Heart left ventricle (tissue), 16 donors: ENCODE results near the gene ZNF668. TPM values are rescaled to one million over a fixed set of nuclear protein-coding genes. Genes with fewer than 3 reads are reported as not detected.

ENCODE experiments used
- ATAC-seq, 4 donors: fragments of 200-7000 bp; cut with Tn5 transposase; one replicate each; pipeline ENCODE4 v1.9.1; 2020 to 2022; ENCODE audit warnings: moderate library complexity in 4 of 4, mild to moderate bottlenecking in 3 of 4, moderate number of reproducible peaks in 1 of 4
- DNase-seq, 5 donors: peaks; one replicate each; pipeline ENCODE4 v3.0.0-alpha.2; 2020
- H3K27ac ChIP-seq, 12 donors: fragments of 200-600 bp; sonication (generic) in 4 of 12; one replicate each; pipeline versions ENCODE4 v1.5.0 to v1.8.0; 2016 to 2022; ENCODE audit warnings: mild to moderate bottlenecking in 2 of 12
- H3K27me3 ChIP-seq, 9 donors: fragments of 200-600 bp; sonication (generic) in 2 of 9; one replicate each; pipeline versions ENCODE4 v1.5.1 to v1.8.0; 2016 to 2022; ENCODE audit warnings: mild to moderate bottlenecking in 3 of 9
- H3K36me3 ChIP-seq, 9 donors: fragments of 200-600 bp; sonication (generic) in 2 of 9; one replicate each; pipeline versions ENCODE4 v1.5.0 to v1.8.0; 2018 to 2022; ENCODE audit warnings: mild to moderate bottlenecking in 2 of 9
- H3K4me1 ChIP-seq, 12 donors: fragments of 200-600 bp; sonication (generic) in 4 of 12; one replicate each; pipeline versions ENCODE4 v1.5.0 to v1.8.0; 2016 to 2022; ENCODE audit warnings: mild to moderate bottlenecking in 3 of 12
- H3K4me3 ChIP-seq, 12 donors: fragments of 200-600 bp; sonication (generic) in 4 of 12; one replicate each; pipeline versions ENCODE4 v1.5.0 to v1.8.0; 2017 to 2022; ENCODE audit warnings: mild to moderate bottlenecking in 9 of 12, moderate library complexity in 4 of 12
- H3K9me3 ChIP-seq, 12 donors: fragments of 200-600 bp; sonication (generic) in 4 of 12; one replicate each; pipeline versions ENCODE4 v1.5.0 to v1.8.0; 2016 to 2022; ENCODE audit warnings: mild to moderate bottlenecking in 1 of 12
- CTCF ChIP-seq, 12 donors: fragments of 200-600 bp; sonication (generic) in 4 of 12; IDR thresholded peaks; one replicate each; pipeline versions ENCODE4 v1.5.0 to v1.8.0; 2018 to 2022; ENCODE audit warnings: antibody characterized with exemption in 12 of 12, mild to moderate bottlenecking in 5 of 12
- POLR2A ChIP-seq, 2 donors: fragments of 450-650 bp; IDR thresholded peaks; one replicate each; pipeline ENCODE4 v1.6.1; 2017; ENCODE audit warnings: antibody characterized with exemption in 2 of 2, mild to moderate bottlenecking in 2 of 2, moderate library complexity in 2 of 2
- WGBS, 4 donors: extraction: QIAGEN DNeasy Blood & Tissue Kit in 2 of 4; methylation state at CpG; one replicate each; pipeline versions ENCODE4 v1.1.5 to v1.1.7; 2013 to 2018; 5-methylcytosine and 5-hydroxymethylcytosine counted together
- intact Hi-C, 10 donors: fragments of 100-400 bp; cut with DNase I; formaldehyde crosslinking; loops; one replicate each; pipeline versions ENCODE4 v1.11.1 to v1.14.2; 2022
- polyA plus RNA-seq, 2 donors: library from polyadenylated mRNA; stranded (reverse); fragments of 200-250 nt; gene quantifications; one replicate each; pipeline ENCODE4 v1.2.3, GENCODE V29; 2013
- total RNA-seq, 9 donors: library from RNA; depleted of rRNA in 2 of 9; stranded (reverse); fragments of >200 nt in 2 of 9; fragmentation: NEBNext Ultra II Directional in 3 of 9; extraction: Animal tissue kit (Norgen Biotek cat#: 25700) in 3 of 9; gene quantifications; one replicate each; pipeline versions ENCODE4 v1.1.0 to v1.2.4, GENCODE V29; 2016 to 2023
- donor health status: ischemic (EF 13 %, LVEDD 7.1; RV severe dilation, severe dysfunction).
- donor health status: healthy with polysubstance abuse.
- donor health status: DM: no; HTN: yes; CAD: no.
- donor health status: DM: no; HTN: no; CAD: no.
- donor health status: ischemic (EF 25% LVEDD 6.9; RV normal size, moderate dysfunction).
- donor health status: ischemic (EF 25% LVEDD 5.7; RV mildly dilated, moderate dysfunction).
- donor health status: healthy.
- donor health status: DM: yes; HTN: yes; CAD: no.
- donor health status: ischemic (EF 35%, LVEDD 5.7; RV mildly dilated, moderate dysfunction).
- donor health status: nonischemic (EF 11% LVEDD 7.7; RV severe dilation, severe dysfunction).
- donor health status: DM: yes; HTN: yes; CAD: no.
- donor health status: PGD.
- donor health status: ischemic (EF 29% LVEDD 5.4; RV normal size, mild dysfunction).
- donor health status: nonischemic (EF 23%, LVEDD 6.1; RV moderate dilation, normal function).

Gene ZNF668
- total and polyA plus RNA-seq, 11 donors: 3.5 to 11.4 (median 6.6) TPM

- H3K27me3 ChIP-seq: no peaks in the 10 kb centered on the region
These were observed 4.7 kb upstream of the ZNF668 start for GRCh38 chr16:31078597-31079341.

GRCh38 chr16:31077592-31078396, 3.8 kb upstream of the ZNF668 start:
- Histone ChIP-seq H3K27ac (no peak overlapping the region), H3K4me1 (peaks cover 0 to 37% (median 15%) of the 10 kb centered on the region in 12 donors), H3K9me3 (no peaks in the 10 kb centered on the region), H3K27me3 (no peaks in the 10 kb centered on the region), H3K4me3 (no peak overlapping the region), H3K36me3 (peaks cover 0 to 69% (median 63%) of the 10 kb centered on the region in 9 donors)
- intact Hi-C loops: loop anchor here in 5 of 10 donors (10.0 kb wide), 6 partner anchors 93 to 377 kb away; partner anchors contain the start of genes ARMC5 (in 1 of the 5), FUS (in 1 of the 5), HSD3B7 (in 1 of the 5) and SETD1A (in 1 of the 5)
- no peak for ATAC-seq
- WGBS, 4 donors: 92 to 93% (median 92%) methylated on average over 24 to 30 of the region's 30 CpGs
- TF ChIP-seq CTCF (IDR thresholded peaks at IDR 0.05): no peak
- TF ChIP-seq POLR2A (IDR thresholded peaks at IDR 0.05): no peak
- DNase-seq: no peak

More at GRCh38 chr16:31078597-31079341, 4.7 kb upstream of the ZNF668 start:
- intact Hi-C loops: loop anchor here in 5 of 10 donors (10.0 kb wide), 6 partner anchors 94 to 376 kb away; partner anchors contain the start of genes ARMC5 (in 1 of the 5), FUS (in 1 of the 5), HSD3B7 (in 1 of the 5) and SETD1A (in 1 of the 5)
- H3K4me3 ChIP-seq: no peak overlapping the region
- TF ChIP-seq POLR2A (IDR thresholded peaks at IDR 0.05) (no peak), CTCF (IDR thresholded peaks at IDR 0.05) (no peak)
- H3K4me1 ChIP-seq: peaks cover 0 to 37% (median 13%) of the 10 kb centered on the region in 12 donors
- no peak overlapping the region for H3K27ac ChIP-seq
- no peak for ATAC-seq
- WGBS, 4 donors: 87 to 96% (median 93%) methylated on average over 15 of the region's 15 CpGs
- H3K36me3 ChIP-seq: peaks cover 0 to 78% (median 68%) of the 10 kb centered on the region in 9 donors
- no peak for DNase-seq
- no peaks in the 10 kb centered on the region for H3K9me3 ChIP-seq

GRCh38 chr16:31077024-31077423, 3.0 kb upstream of the ZNF668 start:
- no peak overlapping the region for H3K27ac ChIP-seq
- TF ChIP-seq POLR2A (IDR thresholded peaks at IDR 0.05) (no peak), CTCF (IDR thresholded peaks at IDR 0.05) (no peak)
- WGBS, 4 donors: 90 to 99% (median 96%) methylated on average over 12 to 13 of the region's 13 CpGs
- DNase-seq (peak in 1 of 5 donors; percentile 12), ATAC-seq (no peak)
- H3K27me3 ChIP-seq: no peaks in the 10 kb centered on the region
- no peaks in the 10 kb centered on the region for H3K9me3 ChIP-seq
- intact Hi-C loops: loop anchor here in 5 of 10 donors (10.0 kb wide), 6 partner anchors 92 to 378 kb away; partner anchors contain the start of genes ARMC5 (in 1 of the 5), FUS (in 1 of the 5), HSD3B7 (in 1 of the 5) and SETD1A (in 1 of the 5)
- H3K4me1 ChIP-seq: peaks cover 2 to 38% (median 20%) of the 10 kb centered on the region in 12 donors
- no peak overlapping the region for H3K4me3 ChIP-seq
- H3K36me3 ChIP-seq: peaks cover 0 to 62% (median 55%) of the 10 kb centered on the region in 9 donors
